HepG2 (cell line): ENCODE measurements around the gene CD7. TPM values are rescaled to one million over a fixed set of nuclear protein-coding genes. Genes with fewer than 3 reads are reported as not detected.

Experiments
- CREM ChIP-seq, 2 experiments: sonication (generic) in 1 of 2; formaldehyde crosslinking in 1 of 2; IDR thresholded peaks; 2 replicates each; pipeline versions ENCODE4 v1.4.0 to v1.6.1; 2016 to 2020; ENCODE audit warnings: antibody characterized with exemption in 1 of 2, mild to moderate bottlenecking in 1 of 2, missing genetic modification reagents in 1 of 2
- FOXA3 ChIP-seq: IDR thresholded peaks from 2 replicates; pipeline ENCODE4 v1.6.1; 2016; ENCODE audit warnings: missing genetic modification reagents, missing compliant biosample characterization
- HIVEP1 ChIP-seq: sonication (generic); formaldehyde crosslinking; IDR thresholded peaks from 2 replicates; pipeline ENCODE4 v1.4.0; 2020; ENCODE audit warnings: mild to moderate bottlenecking, missing genetic modification reagents
- HNF4A ChIP-seq: sonication (generic); formaldehyde crosslinking; IDR thresholded peaks from 2 replicates; pipeline ENCODE4 v1.4.0; 2020; ENCODE audit warnings: missing genetic modification reagents
- HOXD1 ChIP-seq: sonication (generic); formaldehyde crosslinking; IDR thresholded peaks from 2 replicates; pipeline ENCODE4 v1.5.0; 2020; ENCODE audit warnings: missing genetic modification reagents
- MTF1 ChIP-seq: sonication (generic); formaldehyde crosslinking; IDR thresholded peaks from 2 replicates; pipeline ENCODE4 v1.5.0; 2020; ENCODE audit warnings: missing genetic modification reagents
- PITX1 ChIP-seq: sonication (generic); formaldehyde crosslinking; IDR thresholded peaks from 2 replicates; pipeline ENCODE4 v1.5.1; 2020; ENCODE audit warnings: mild to moderate bottlenecking, missing genetic modification reagents
- POGZ ChIP-seq: sonication (generic); formaldehyde crosslinking; IDR thresholded peaks from 2 replicates; pipeline ENCODE4 v1.4.0; 2020; ENCODE audit warnings: mild to moderate bottlenecking, missing genetic modification reagents
- TARDBP ChIP-seq: sonication (generic); formaldehyde crosslinking; IDR thresholded peaks from 2 replicates; pipeline ENCODE4 v1.8.0; 2022; ENCODE audit warnings: mild to moderate bottlenecking, missing genetic modification reagents
- U2AF2 ChIP-seq: fragments of 200-400 bp; formaldehyde crosslinking; IDR thresholded peaks from 2 replicates; pipeline ENCODE4 v1.6.1; 2017; ENCODE audit warnings: low read depth, mild to moderate bottlenecking, low read length
- ZBTB10 ChIP-seq: sonication (generic); formaldehyde crosslinking; IDR thresholded peaks from 2 replicates; pipeline ENCODE4 v1.4.0; 2020; ENCODE audit warnings: missing genetic modification reagents, borderline replicate concordance
- ZBTB38 ChIP-seq: sonication (generic); formaldehyde crosslinking; IDR thresholded peaks from 2 replicates; pipeline ENCODE4 v1.5.1; 2020; ENCODE audit warnings: mild to moderate bottlenecking, missing genetic modification reagents
- ZFP62 ChIP-seq: sonication (generic); formaldehyde crosslinking; IDR thresholded peaks from 2 replicates; pipeline ENCODE4 v1.4.0; 2020; ENCODE audit warnings: missing genetic modification reagents
- ZNF138 ChIP-seq: sonication (generic); formaldehyde crosslinking; IDR thresholded peaks from 2 replicates; pipeline ENCODE4 v1.5.0; 2020; ENCODE audit warnings: mild to moderate bottlenecking, low read depth, missing genetic modification reagents
- ZNF253 ChIP-seq: sonication (generic); formaldehyde crosslinking; IDR thresholded peaks from 2 replicates; pipeline ENCODE4 v1.8.0; 2022; ENCODE audit warnings: mild to moderate bottlenecking, missing genetic modification reagents, borderline replicate concordance
- ZNF264 ChIP-seq: sonication (generic); formaldehyde crosslinking; IDR thresholded peaks from 2 replicates; pipeline ENCODE4 v1.4.0; 2020; ENCODE audit warnings: missing genetic modification reagents
- ZNF274 ChIP-seq: sonication (generic); formaldehyde crosslinking; IDR thresholded peaks from 2 replicates; pipeline ENCODE4 v1.5.1; 2020; ENCODE audit warnings: mild to moderate bottlenecking, missing genetic modification reagents
- ZNF546 ChIP-seq: sonication (generic); formaldehyde crosslinking; conservative IDR thresholded peaks from 2 replicates; pipeline ENCODE4 v1.8.1; 2023; ENCODE audit warnings: mild to moderate bottlenecking, missing genetic modification reagents
- ZNF790 ChIP-seq: sonication (generic); formaldehyde crosslinking; IDR thresholded peaks from 2 replicates; pipeline ENCODE4 v1.8.0; 2022; ENCODE audit warnings: missing genetic modification reagents, mild to moderate bottlenecking, borderline replicate concordance
- polyA plus RNA-seq, 8 experiments: library from polyadenylated mRNA; depleted of rRNA in 3 of 8; stranded (reverse) in 7 of 8; unstranded in 1 of 8; fragments of >200 nt; fragmentation: Illumina TruSeq in 4 of 8; extraction: Trizol in 4 of 8; gene quantifications; 2 replicates each; pipeline versions ENCODE4 v1.2.1 to v1.2.3, GENCODE V29; 2011 to 2016; ENCODE audit warnings: low read depth in 4 of 8, missing spikeins in 1 of 8, mixed read lengths in 1 of 8; ENCODE audit not compliant: insufficient read depth in 1 of 8
- total RNA-seq, 5 experiments: library from RNA; depleted of rRNA; stranded (reverse); fragments of >200 nt; fragmentation: Illumina TruSeq; extraction: Trizol; gene quantifications; 2 replicates each; pipeline ENCODE4 v1.2.3, GENCODE V29; 2016; ENCODE audit warnings: low read depth in 1 of 5
- TF ChIP-seq, protein P1 (sequence below): sonication (generic); formaldehyde crosslinking; IDR thresholded peaks from 2 replicates; pipeline ENCODE4 v1.5.0; 2020; ENCODE audit warnings: missing genetic modification reagents
- TF ChIP-seq, protein P2 (sequence below): sonication (generic); formaldehyde crosslinking; IDR thresholded peaks from 2 replicates; pipeline ENCODE4 v1.5.0; 2020; ENCODE audit warnings: mild to moderate bottlenecking, missing genetic modification reagents
- TF ChIP-seq, protein P3 (sequence below): sonication (generic); formaldehyde crosslinking; IDR thresholded peaks from 2 replicates; pipeline ENCODE4 v1.5.0; 2020; ENCODE audit warnings: missing genetic modification reagents

The CD7 gene
- total and polyA plus RNA-seq, 2 of the 13 experiments (the other 11 are each of a cell fraction or from before 2014, with no cell fraction given), result 67.6 to 76.4 TPM

- TF ChIP-seq HIVEP1 (CRISPR knock-in tag) (peak; percentile 95), ZNF253 (CRISPR knock-in tag) (peak; percentile 95; the same call in 1 of the 2 replicates), FOXA3 (CRISPR knock-in tag) (peak; percentile 91), POGZ (CRISPR knock-in tag) (peak; percentile 82; the same call in 1 of the 2 replicates), HOXD1 (CRISPR knock-in tag) (no peak), ZNF790 (CRISPR knock-in tag) (no peak), CREM (IDR thresholded peaks at IDR 0.05) (peak; percentile 76), CREM (CRISPR knock-in tag; IDR thresholded peaks at IDR 0.05) (no peak), ZNF264 (peak; percentile 48; the same call in 1 of the 2 replicates), ZBTB38 (CRISPR knock-in tag) (peak; percentile 96), HNF4A (peak; percentile 70; the same call in 1 of the 2 replicates), PITX1 (peak; percentile 93), ZNF138 (no peak; the same call in 1 of the 2 replicates), ZFP62 (no peak), ZNF546 (CRISPR knock-in tag) (no peak; the same call in none of the 2 replicates), MTF1 (CRISPR knock-in tag) (no peak), ZNF274 (CRISPR knock-in tag) (no peak), ZBTB10 (CRISPR knock-in tag) (no peak), TARDBP (peak; percentile 97), U2AF2 (no peak)
- TF ChIP-seq, protein P1, sequence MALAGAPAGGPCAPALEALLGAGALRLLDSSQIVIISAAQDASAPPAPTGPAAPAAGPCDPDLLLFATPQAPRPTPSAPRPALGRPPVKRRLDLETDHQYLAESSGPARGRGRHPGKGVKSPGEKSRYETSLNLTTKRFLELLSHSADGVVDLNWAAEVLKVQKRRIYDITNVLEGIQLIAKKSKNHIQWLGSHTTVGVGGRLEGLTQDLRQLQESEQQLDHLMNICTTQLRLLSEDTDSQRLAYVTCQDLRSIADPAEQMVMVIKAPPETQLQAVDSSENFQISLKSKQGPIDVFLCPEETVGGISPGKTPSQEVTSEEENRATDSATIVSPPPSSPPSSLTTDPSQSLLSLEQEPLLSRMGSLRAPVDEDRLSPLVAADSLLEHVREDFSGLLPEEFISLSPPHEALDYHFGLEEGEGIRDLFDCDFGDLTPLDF (CRISPR knock-in tag), result no peak
- TF ChIP-seq, protein P2, sequence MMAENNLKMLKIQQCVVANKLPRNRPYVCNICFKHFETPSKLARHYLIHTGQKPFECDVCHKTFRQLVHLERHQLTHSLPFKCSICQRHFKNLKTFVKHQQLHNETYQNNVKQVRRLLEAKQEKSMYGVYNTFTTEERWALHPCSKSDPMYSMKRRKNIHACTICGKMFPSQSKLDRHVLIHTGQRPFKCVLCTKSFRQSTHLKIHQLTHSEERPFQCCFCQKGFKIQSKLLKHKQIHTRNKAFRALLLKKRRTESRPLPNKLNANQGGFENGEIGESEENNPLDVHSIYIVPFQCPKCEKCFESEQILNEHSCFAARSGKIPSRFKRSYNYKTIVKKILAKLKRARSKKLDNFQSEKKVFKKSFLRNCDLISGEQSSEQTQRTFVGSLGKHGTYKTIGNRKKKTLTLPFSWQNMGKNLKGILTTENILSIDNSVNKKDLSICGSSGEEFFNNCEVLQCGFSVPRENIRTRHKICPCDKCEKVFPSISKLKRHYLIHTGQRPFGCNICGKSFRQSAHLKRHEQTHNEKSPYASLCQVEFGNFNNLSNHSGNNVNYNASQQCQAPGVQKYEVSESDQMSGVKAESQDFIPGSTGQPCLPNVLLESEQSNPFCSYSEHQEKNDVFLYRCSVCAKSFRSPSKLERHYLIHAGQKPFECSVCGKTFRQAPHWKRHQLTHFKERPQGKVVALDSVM (CRISPR knock-in tag), result peak; percentile 91
- TF ChIP-seq, protein P3, sequence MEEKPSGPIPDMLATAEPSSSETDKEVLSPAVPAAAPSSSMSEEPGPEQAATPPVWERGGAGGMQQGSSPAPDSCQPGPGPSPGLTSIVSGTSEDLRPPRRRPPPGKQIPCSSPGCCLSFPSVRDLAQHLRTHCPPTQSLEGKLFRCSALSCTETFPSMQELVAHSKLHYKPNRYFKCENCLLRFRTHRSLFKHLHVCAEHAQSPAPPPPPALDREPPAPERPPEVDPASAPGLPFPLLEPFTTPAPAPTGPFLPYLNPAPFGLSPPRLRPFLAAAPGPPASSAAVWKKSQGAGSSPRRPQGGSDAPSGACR (CRISPR knock-in tag), result peak; percentile 93
Observed at GRCh38 chr17:82287868-82288801, 29.3 kb downstream of the CD7 start (continued).
